T-helper 22 cell (primary cell): ENCODE measurements around the gene DMXL2.
"Not testable (repeated sequence)": the region's sequence is repeated elsewhere in the genome, so short reads cannot be mapped to it uniquely, and the experiment has no call there.

Experiments
- DNase-seq: peaks from one replicate; pipeline ENCODE4 v3.0.0-alpha.2; 2020; ENCODE audit warnings: low read depth

DMXL2 gene

GRCh38 chr15:51622604-51623370, at the start of gene DMXL2:
Gene DMXL2, minus strand, starts transcription at chr15:51622771. Its CDS starts 226 bp downstream, at chr15:51622545.
- DNase-seq: peak; percentile 45

GRCh38 chr15:51672155-51672687, 49.6 kb upstream of the DMXL2 start:
- no peak for DNase-seq

- DNase-seq: no peak
These were observed 46.8 kb upstream of the DMXL2 start for GRCh38 chr15:51669381-51669780.

DNA sequence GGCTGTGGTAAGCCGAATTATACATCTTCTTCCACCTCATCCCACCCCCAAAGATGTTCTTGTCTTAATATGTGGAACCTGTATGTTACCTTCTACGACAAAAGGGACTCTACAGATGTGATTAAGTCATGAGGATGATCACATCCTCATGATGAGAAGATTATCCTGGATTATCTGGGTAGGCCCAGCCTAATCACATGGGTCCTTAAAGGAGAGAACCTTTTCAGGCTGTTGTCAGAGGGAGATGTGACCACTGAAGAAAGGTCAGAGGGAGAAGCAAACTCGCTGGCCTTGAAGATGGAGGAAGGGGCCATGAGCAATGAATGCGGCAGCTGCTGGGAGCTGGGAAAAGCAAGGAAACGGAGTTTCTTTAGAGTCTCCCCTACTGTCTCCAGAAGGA, 45.9 kb upstream of the DMXL2 start:
- no peak for DNase-seq

GRCh38 chr15:51667478-51667877, 44.9 kb upstream of the DMXL2 start:
- DNase-seq: no peak

DNA sequence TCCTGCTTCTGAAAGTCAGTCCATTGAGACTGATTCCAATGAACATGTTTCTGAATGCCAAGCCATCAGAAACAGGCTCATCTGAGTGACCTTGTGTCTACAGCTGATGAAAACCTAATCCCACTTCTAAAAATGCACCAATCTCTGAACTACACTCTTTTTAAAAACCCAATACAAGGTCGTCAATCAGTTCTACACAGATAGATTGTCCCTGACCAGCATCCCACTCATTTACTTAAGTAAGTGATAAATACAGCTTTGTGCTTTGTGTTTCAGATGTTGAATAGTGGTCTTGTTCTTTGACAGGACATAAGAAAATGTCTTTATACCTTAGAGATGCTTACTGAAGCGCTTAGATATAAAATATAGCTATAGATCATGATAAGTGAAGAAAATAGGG, 38.5 kb upstream of the DMXL2 start:
- no peak for DNase-seq

DNA sequence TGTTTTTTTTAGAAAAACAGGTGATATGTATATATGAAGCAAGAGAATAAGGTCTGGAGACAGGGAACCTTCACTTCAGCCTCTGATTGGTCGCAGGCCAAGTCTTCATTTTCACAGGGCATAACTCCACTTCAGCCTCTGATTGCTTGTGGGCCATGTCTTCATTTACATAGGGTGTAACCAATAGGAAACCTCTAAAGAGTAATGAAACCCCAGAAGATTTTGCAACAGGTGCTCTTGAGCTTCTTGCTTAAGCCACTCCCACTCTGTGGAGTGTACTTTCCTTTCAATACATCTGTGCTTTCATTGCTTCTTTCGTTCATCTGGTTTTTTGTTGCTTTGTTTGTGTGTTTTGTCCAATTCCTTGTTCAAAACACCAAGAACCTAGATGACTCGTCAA, 36.1 kb upstream of the DMXL2 start:
- no peak for DNase-seq

GRCh38 chr15:51655401-51656057, 33.0 kb upstream of the DMXL2 start:
- not testable (repeated sequence) for DNase-seq

GRCh38 chr15:51652084-51652668, 29.6 kb upstream of the DMXL2 start:
- DNase-seq: no peak

- DNase-seq: peak; percentile 7
These were observed 27.3 kb upstream of the DMXL2 start for GRCh38 chr15:51649659-51650521.

GRCh38 chr15:51648643-51649042, 26.1 kb upstream of the DMXL2 start:
- not testable (repeated sequence) for DNase-seq

DNA sequence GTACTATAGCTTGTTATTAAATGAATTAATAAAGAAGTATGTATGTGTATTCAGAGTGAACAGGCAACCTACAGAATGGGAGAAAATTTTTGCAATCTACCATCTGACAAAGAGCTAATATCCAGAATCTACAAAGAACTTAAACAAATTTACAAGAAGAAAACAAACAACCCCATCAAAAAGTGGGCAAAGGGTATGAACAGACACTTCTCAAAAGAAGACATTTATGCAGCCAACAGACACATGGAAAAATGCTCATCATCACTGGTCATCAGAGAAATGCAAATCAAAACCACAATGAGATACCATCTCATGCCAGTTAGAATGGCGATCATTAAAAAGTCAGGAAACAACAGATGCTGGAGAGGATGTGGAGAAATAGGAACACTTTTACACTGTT, 25.5 kb upstream of the DMXL2 start:
- DNase-seq: not testable (repeated sequence)

- no peak for DNase-seq
These were observed 24.6 kb upstream of the DMXL2 start for GRCh38 chr15:51647128-51647562.

DNA sequence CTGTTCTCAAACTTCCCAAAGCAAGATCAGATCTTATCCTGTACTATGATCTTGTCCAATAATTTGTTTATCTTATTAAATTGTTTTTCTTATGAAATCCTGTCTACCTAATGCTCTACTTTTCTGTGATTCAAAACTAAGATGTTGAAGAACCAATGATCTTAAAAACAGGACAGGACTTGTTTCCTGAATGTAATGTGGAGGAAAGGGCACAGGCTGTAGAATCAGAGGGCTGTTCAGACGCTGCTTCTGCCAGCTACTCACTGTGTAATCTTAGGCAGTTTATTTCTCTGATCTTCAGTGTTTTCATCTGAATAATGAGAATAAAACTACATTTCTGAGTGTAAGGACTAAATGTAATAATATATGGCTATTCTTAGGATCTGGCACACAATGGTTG, 20.1 kb upstream of the DMXL2 start:
- DNase-seq: no peak

DNA sequence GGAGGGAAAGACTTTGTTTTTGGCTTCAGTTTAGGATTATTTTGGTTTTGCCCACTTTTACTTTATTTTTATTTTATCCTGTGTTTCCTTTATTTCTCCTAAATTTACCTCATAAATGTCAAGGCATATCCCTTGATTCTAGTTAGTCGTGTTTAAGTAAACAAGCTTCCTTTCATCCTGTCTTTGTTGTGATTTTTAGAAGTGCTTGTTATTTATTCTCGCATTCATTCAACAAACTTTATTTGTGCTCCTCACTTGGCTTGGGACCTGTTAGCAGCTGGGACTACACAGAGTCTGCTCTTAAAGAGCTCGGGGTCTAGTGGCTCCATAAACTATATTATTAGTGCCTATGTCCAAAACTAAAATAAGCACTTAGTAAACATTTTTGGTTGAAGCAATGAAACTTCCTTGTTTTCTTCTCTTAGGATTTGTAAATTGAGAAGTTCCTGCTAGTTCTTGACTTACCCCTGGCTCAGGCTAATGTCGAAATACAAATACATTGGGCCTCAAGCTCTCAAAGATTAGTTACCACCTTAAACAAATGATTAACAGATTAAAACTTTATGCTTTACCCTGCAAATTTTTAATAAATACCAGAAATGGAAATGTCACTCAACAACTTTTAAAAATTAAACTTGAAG, 19.0 kb upstream of the DMXL2 start:
- no peak for DNase-seq

GRCh38 chr15:51634591-51635198, 12.1 kb upstream of the DMXL2 start:
- DNase-seq: no peak

- no peak for DNase-seq
These were observed 7.0 kb upstream of the DMXL2 start for GRCh38 chr15:51629612-51630011.

- DNase-seq: no peak
These were observed 2.7 kb upstream of the DMXL2 start for GRCh38 chr15:51625236-51625635.

DNA sequence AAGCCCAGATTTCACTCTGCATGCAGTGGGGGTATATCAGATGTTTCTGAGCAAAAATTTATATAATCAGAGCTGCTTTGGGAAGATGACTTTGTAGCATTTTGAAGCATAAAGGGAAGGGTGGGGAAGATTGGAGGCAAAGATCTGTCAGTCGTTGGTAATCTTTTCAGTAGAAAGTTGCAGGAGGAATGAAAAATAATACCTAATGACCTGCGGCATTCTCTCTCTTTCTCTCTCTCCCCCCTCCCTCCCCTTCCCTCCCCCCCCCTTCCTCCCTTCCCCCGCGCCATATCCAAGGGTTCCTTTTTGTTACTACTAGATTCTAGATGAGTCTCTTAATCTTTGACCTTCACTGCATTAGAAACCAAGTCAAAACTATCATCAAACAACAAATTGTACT, 1.5 kb upstream of the DMXL2 start:
- no peak for DNase-seq

DNA sequence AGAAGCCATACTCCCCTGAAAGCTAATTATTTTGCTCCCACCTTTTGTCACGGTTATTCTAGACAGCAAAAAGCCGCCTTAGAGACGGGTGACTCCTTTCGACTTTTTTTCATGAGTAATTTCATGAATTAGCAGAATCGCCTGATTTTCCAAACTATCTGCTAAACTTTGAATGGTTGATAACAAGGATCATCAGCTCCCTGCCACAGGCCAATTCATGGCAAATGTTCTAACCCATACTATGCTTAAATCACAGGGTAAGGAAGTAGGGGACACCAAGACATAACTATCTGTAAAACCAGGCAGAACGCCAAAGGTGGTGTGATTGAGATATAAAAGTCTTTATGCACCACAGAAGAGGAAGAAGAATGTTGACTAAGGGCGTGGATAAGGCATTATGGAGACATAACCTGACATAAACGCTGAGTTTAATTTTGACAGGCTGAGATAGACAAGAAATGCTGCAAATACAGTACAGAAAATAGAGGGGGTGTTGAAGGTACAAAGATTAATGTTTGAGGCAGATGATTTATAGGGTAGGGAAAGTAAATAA, 891 bp upstream of the DMXL2 start:
- DNase-seq: no peak
